ENCODE data around the gene BTBD1. TPM values are rescaled to one million over a fixed set of nuclear protein-coding genes. Genes with fewer than 3 reads are reported as not detected.

The BTBD1 gene
- total RNA-seq, 1 donor from 2014 or later: 38.7 TPM

GRCh38 chr15:82993144-82993543, 73.9 kb downstream of the BTBD1 start:
- Mint-ChIP-seq H3K4me1 (ENCODE audit: low read depth) (no peaks in the 10 kb centered on the region), H3K9me3 (ENCODE audit: low read depth) (no peaks in the 10 kb centered on the region), H3K27ac (no peak overlapping the region), H3K36me3 (ENCODE audit: insufficient read depth) (peaks cover 12% of the 10 kb centered on the region), H3K4me3 (ENCODE audit: low read depth) (no peak overlapping the region), H3K27me3 (no peaks in the 10 kb centered on the region)
- DNase-seq (ENCODE audit: low spot score, unreplicated experiment): no peak
- no peak for TF ChIP-seq CTCF (IDR thresholded peaks at IDR 0.05; ENCODE audit: unreplicated experiment)

GRCh38 chr15:82992436-82992998, 74.5 kb downstream of the BTBD1 start:
- TF ChIP-seq CTCF (IDR thresholded peaks at IDR 0.05; ENCODE audit: unreplicated experiment): no peak
- Mint-ChIP-seq H3K27me3 (no peaks in the 10 kb centered on the region), H3K36me3 (ENCODE audit: insufficient read depth) (peaks cover 15% of the 10 kb centered on the region)

GRCh38 chr15:82986442-82986780, 80.6 kb downstream of the BTBD1 start:
- TF ChIP-seq CTCF (IDR thresholded peaks at IDR 0.05; ENCODE audit: unreplicated experiment): no peak
- no peak for DNase-seq (ENCODE audit: low spot score, unreplicated experiment)
- peaks cover 6% of the 10 kb centered on the region for H3K9me3 Mint-ChIP-seq (ENCODE audit: low read depth)
- peak overlapping the region; percentile 97 for H3K27ac Mint-ChIP-seq
- no peaks in the 10 kb centered on the region for H3K27me3 Mint-ChIP-seq
- peaks cover 14% of the 10 kb centered on the region for H3K36me3 Mint-ChIP-seq (ENCODE audit: insufficient read depth)
- peak overlapping the region; percentile 98 for H3K4me3 Mint-ChIP-seq (ENCODE audit: low read depth)
- H3K4me1 Mint-ChIP-seq (ENCODE audit: low read depth): peaks cover 16% of the 10 kb centered on the region

More at GRCh38 chr15:82992436-82992998, 74.5 kb downstream of the BTBD1 start:
- Mint-ChIP-seq H3K27ac (no peak overlapping the region), H3K4me1 (ENCODE audit: low read depth) (no peaks in the 10 kb centered on the region), H3K4me3 (ENCODE audit: low read depth) (no peak overlapping the region), H3K9me3 (ENCODE audit: low read depth) (no peaks in the 10 kb centered on the region)
- no peak for DNase-seq (ENCODE audit: low spot score, unreplicated experiment)

- H3K4me3 Mint-ChIP-seq (ENCODE audit: low read depth): peak within 1 kb of the TSS; percentile 98
- no peak for TF ChIP-seq CTCF (IDR thresholded peaks at IDR 0.05; ENCODE audit: unreplicated experiment)
- peak; percentile 65 for DNase-seq (ENCODE audit: low spot score, unreplicated experiment)
- H3K36me3 Mint-ChIP-seq (ENCODE audit: insufficient read depth): peaks cover 14% of the 10 kb centered on the region
- no peaks in the 10 kb centered on the region for H3K27me3 Mint-ChIP-seq
- H3K27ac Mint-ChIP-seq: peak within 1 kb of the TSS; percentile 97
- peaks cover 6% of the 10 kb centered on the region for H3K9me3 Mint-ChIP-seq (ENCODE audit: low read depth)
- H3K4me1 Mint-ChIP-seq (ENCODE audit: low read depth): peaks cover 16% of the 10 kb centered on the region
Observed at GRCh38 chr15:82985688-82986441, 81.2 kb downstream of the BTBD1 start, which contains the start of gene RAMAC. TSS of gene RAMAC (plus strand) at chr15:82986210. CDS start at chr15:82989019, 2,809 bp downstream.

GRCh38 chr15:82980981-82981380, 86.1 kb downstream of the BTBD1 start:
- no peak overlapping the region for H3K27ac Mint-ChIP-seq
- TF ChIP-seq CTCF (IDR thresholded peaks at IDR 0.05; ENCODE audit: unreplicated experiment): no peak
- H3K4me3 Mint-ChIP-seq (ENCODE audit: low read depth): no peak overlapping the region
- H3K27me3 Mint-ChIP-seq: no peaks in the 10 kb centered on the region
- H3K9me3 Mint-ChIP-seq (ENCODE audit: low read depth): peaks cover 6% of the 10 kb centered on the region
- peaks cover 2% of the 10 kb centered on the region for H3K36me3 Mint-ChIP-seq (ENCODE audit: insufficient read depth)
- DNase-seq (ENCODE audit: low spot score, unreplicated experiment): no peak
- peaks cover 7% of the 10 kb centered on the region for H3K4me1 Mint-ChIP-seq (ENCODE audit: low read depth)

All from progenitor cell of endocrine pancreas (in vitro differentiated cells).